GM19240 (cell line): ENCODE results near the gene MRPL14.

Experiments used
- DNase-seq: peaks from one replicate; pipeline ENCODE4 v3.0.0; 2011; ENCODE audit warnings: low spot score; ENCODE audit not compliant: insufficient read length

MRPL14 gene

DNA sequence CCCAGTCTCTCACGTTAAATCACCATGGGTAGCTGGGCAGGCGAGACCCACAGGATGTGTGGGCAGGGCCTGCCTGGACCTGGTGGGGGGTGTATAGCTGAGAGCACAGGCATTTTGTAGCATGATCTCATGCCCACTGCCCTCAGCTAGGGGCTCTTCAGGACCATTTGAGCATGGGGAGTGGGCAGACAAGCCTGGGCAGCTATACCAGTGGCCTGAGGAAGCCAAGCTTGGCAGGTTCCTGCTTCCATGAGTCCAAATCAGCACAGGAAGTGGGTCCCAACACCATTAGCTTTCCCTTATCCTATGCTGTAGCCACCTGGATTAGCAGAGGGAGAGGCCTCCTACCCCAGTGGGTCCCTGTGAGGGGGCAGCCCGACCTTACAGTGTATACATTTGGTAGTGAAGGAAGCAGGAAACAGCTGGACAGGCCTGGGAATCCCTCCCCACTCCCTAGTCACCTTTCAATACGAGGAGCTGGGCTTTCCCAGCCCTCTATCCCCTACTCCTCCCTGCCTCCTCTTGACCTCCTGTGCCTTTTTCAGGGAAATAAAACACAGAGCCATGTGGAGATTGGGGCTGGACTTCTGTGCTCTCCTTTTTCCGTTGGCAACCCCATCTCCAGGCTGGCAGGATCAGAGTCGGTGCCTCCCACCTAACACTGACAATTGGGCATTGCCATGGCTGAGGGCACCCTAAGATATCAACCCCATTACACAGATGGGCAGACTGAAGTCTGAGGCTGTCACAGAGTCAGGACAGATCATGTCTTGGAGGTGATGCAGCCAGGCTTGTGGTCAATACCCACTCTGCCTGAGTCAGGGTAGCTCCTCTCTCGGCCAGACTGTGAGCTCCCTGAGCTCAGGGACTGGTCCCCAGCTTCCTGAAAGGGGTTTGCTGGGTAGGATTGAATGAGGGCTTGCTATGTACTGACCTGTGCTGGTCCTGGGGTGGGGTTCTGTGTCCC, 59.8 kb downstream of the MRPL14 start:
- no peak for DNase-seq

DNA sequence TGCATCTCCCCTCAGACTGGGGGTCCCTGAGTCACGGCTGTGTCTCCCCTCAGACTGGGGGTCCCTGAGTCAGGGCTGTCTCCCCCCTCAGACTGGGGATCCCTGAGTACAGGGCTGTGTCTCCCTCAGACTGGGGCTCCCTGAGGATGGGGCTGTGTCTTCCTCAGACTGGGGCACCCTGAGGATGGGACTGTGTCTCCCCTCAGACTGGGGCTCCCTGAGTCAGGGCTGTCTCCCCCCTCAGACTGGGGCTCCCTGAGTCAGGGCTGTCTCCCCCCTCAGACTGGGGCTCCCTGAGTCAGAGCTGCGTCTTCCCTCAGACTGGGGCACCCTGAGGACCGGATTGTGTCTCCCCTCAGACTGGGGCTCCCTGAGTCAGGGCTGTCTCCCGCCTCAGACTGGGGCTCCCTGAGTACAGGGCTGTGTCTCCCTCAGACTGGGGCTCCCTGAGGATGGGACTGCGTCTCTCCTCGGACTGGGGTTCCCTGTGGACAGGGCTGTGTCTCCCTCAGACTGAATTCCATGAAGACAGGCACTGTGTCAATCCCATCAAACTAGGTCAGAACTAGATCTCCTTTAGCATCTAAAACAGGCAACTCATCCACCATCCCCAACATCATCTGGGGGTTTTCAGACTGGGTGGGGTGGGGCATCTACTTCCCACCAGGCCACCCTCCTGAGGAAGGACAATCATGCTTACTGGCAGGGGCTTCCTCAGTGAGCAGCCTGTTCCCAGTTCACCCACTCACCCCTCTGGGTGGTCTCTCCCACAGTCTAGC, 60.7 kb downstream of the MRPL14 start:
- no peak for DNase-seq

DNA sequence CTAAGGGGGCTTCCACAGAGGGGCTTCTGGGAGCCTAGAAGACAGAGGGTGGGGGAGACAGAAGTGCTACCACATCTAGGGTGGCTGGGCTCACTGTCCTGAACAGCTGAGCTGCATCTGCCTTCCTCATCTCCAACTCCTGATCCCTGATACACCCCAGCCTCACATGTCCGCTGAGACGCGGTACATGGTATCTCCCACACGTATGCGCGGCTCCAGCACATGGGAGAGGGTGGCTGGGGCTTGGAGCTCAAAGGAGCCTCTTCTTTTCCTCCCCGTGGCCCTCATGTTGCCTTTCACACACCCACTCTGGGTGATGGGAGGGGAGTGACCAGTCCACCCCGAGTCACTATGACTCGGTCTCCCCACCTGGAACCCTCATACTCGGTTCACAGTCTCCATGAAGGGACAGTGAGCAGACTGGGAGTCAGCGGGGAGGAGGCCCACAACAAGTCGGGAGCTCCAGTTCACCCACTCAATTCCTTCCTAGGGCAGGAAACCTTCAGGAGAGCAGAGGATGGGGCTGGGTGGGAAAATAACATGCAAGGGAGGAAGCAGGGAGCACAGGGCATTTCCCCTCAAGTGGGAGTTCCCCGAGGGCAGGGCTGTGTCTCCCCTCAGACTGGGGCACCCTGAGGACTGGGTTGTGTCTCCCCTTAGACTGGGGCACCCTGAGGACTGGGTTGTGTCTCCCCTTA, 61.7 kb downstream of the MRPL14 start:
- DNase-seq, result no peak

DNA sequence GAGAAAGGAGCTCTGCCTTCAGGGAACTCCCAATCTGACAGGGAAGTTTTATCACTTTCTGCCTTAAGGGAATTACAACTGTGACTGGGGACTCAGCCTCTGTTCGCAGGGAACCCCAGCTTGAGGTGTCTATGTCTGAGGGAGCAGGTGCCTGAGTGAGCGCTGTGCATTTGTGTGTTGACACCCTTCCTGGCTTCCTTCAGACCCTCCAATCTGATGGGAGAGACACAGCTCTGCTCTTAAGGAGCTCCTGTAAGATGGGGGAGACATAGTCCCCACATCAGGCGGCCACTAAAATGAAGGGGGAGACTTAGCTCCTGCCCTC, 62.3 kb downstream of the MRPL14 start:
- no peak for DNase-seq

DNA sequence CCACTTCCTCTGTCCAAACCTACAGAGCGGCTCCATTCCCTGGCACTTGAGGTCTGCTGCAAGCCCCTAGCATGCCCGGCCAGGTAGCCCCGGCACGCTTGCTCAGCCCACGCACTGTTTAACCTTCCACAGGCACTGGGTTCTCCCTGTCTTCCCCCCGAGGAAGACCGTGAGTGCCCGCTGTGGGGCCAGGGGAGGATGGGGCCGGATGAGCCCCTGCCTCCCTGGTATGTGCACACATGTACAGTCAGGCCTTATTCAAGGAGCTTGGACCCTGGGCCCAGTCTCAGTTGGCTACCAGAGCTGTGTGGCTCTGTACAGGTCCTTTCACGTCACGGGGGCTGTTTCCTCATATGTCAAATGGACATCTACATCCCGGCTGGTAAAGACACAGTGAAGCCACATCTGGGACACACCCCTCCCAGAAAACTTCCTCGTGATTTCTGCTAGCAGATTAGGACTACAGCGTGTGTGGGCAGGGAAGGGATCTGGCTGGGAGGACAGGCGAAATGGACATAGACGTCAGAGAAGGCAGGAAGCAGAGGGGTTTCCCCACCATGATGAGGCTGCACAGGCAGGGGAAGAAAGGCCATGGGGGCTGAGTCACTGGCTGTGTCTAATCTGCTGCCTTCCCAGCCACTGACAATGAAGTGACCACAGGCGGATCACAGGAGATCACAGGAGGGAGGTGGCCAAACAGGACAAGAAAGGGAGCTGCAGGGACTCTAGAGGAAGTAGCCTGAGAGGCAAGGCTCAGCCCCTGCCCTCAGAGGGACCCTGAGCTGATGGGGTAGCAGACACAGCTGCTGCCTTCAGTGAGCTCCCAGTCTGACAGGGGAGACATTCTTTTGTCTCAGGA, 62.9 kb downstream of the MRPL14 start:
- no peak for DNase-seq

DNA sequence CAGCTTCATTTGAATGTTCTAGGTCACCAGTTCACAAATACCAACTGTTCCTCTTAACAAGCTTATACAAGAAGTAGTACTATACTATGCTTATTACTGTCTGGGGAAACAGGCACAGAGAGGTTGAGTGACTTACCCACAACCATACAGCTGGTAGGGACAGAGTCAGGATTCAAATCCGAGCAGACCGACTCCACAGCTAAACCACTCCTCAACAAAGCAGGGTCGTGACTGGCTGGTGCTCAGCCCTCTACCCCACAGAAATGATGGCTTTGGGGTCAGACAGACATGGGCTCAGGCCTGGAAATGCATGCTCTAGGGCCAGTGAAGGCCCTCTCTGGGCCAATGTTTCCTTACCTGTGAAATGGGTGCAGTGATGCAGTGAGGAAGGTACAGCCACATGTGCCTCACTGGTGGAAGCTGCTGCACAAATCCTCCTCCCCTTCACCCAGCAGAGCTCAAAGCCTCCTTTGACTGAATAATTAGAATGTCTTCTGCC, 63.6 kb downstream of the MRPL14 start:
- no peak for DNase-seq
